RWPE2 (cell line): Measurements from ENCODE around the gene CFDP1.
"Not testable (repeated sequence)": the region's sequence is repeated elsewhere in the genome, so short reads cannot be mapped to it uniquely, and the experiment has no call there.

Experiments
- ATAC-seq: fragments of 200-7000 bp; cut with Tn5 transposase; 3 replicates; pipeline ENCODE4 v1.9.1; 2021; ENCODE audit warnings: low read depth
- DNase-seq: peaks from one replicate; pipeline ENCODE4 v3.0.0-alpha.2; 2020; ENCODE audit warnings: low spot score
- H3K27ac ChIP-seq: fragments of 450-650 bp; 2 replicates; pipeline ENCODE4 v1.5.1; 2017; ENCODE audit warnings: mild to moderate bottlenecking; ENCODE audit not compliant: poor library complexity, severe bottlenecking
- H3K27me3 ChIP-seq: fragments of 250-450 bp; sonication (Bioruptor Pico); 2 replicates; pipeline ENCODE4 v1.5.1; 2021; ENCODE audit warnings: mild to moderate bottlenecking, moderate library complexity; ENCODE audit not compliant: insufficient read depth, poor library complexity, severe bottlenecking
- H3K36me3 ChIP-seq: fragments of 250-450 bp; sonication (Bioruptor Pico); 2 replicates; pipeline ENCODE4 v1.5.1; 2020; ENCODE audit warnings: low read depth, mild to moderate bottlenecking, moderate library complexity
- H3K4me1 ChIP-seq: fragments of 250-450 bp; sonication (Bioruptor Pico); 2 replicates; pipeline ENCODE4 v1.5.1; 2021; ENCODE audit warnings: mild to moderate bottlenecking, moderate library complexity; ENCODE audit not compliant: insufficient read depth, poor library complexity, severe bottlenecking
- H3K4me3 ChIP-seq: fragments of 250-450 bp; sonication (Bioruptor Pico); 2 replicates; pipeline ENCODE4 v1.5.1; 2021; ENCODE audit warnings: mild to moderate bottlenecking, moderate library complexity; ENCODE audit not compliant: severe bottlenecking
- H3K9me3 ChIP-seq: fragments of 250-450 bp; sonication (Bioruptor Pico); 2 replicates; pipeline ENCODE4 v1.5.1; 2021; ENCODE audit warnings: mild to moderate bottlenecking, moderate library complexity; ENCODE audit not compliant: severe bottlenecking
- TF ChIP-seq, protein P1 (sequence below): fragments of 450-650 bp; IDR thresholded peaks from one replicate; pipeline ENCODE4 v1.5.1; 2017; ENCODE audit warnings: mild to moderate bottlenecking, moderate library complexity; ENCODE audit not compliant: poor library complexity, severe bottlenecking

The CFDP1 gene

GRCh38 chr16:75472908-75473877 lies 39.9 kb upstream of the CFDP1 start:
- DNase-seq (no peak), ATAC-seq (no peak)
- TF ChIP-seq, protein P1, sequence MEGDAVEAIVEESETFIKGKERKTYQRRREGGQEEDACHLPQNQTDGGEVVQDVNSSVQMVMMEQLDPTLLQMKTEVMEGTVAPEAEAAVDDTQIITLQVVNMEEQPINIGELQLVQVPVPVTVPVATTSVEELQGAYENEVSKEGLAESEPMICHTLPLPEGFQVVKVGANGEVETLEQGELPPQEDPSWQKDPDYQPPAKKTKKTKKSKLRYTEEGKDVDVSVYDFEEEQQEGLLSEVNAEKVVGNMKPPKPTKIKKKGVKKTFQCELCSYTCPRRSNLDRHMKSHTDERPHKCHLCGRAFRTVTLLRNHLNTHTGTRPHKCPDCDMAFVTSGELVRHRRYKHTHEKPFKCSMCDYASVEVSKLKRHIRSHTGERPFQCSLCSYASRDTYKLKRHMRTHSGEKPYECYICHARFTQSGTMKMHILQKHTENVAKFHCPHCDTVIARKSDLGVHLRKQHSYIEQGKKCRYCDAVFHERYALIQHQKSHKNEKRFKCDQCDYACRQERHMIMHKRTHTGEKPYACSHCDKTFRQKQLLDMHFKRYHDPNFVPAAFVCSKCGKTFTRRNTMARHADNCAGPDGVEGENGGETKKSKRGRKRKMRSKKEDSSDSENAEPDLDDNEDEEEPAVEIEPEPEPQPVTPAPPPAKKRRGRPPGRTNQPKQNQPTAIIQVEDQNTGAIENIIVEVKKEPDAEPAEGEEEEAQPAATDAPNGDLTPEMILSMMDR, result no peak
- Histone ChIP-seq H3K27me3 (no peaks in the 10 kb centered on the region), H3K27ac (no peak overlapping the region), H3K9me3 (no peaks in the 10 kb centered on the region), H3K4me3 (no peak overlapping the region), H3K36me3 (no peaks in the 10 kb centered on the region), H3K4me1 (peaks cover 21% of the 10 kb centered on the region)

DNA sequence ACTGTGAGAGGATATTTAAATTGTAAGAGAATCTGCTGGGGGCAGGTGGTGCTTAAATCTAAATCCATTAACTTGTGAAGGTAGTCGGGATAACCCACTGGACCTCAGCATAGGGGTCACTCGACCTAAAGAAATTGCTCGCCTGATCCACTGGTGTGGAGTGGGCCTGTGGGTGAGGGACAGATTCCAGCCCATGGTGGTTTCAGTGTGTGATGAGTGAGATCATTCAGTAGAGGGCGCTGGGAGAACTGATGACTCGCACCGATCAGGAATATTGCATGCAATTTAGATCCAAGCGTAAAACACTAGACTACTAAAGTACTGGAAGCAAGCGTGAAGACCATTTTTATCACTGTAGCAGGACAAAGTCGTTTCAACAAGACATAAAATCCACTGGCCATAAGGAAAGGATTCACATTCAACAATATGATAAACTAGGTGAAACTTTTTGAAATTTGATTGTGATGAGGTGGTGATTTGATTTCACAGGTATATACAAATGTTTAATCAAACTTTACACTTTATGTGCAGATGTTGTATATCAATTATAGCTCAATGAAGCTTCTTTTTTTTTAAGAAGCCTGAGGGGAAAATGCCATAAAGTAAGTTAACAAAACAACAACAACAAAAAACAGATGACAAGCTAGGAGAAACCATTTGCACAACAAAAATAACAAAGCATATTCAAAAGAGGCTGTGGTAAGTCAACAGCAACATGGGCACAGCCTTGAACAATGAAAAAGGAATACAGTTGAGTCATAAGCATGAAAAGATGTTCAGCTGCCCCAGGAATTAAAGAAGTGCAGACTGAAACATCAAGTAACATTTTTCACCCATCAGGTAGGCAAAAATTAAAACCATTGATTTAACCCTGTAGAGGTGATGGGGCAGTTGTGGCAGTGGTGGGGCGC lies 38.7 kb upstream of the CFDP1 start:
- Histone ChIP-seq H3K4me1 (peaks cover 8% of the 10 kb centered on the region), H3K36me3 (no peaks in the 10 kb centered on the region), H3K4me3 (no peak overlapping the region), H3K9me3 (no peaks in the 10 kb centered on the region), H3K27ac (no peak overlapping the region), H3K27me3 (no peaks in the 10 kb centered on the region)
- DNase-seq, result no peak
- TF ChIP-seq, protein P1, result peak; percentile 91
- peak; percentile 93 for ATAC-seq

- TF ChIP-seq, protein P1, result no peak
- Histone ChIP-seq H3K4me3 (no peak overlapping the region), H3K9me3 (no peaks in the 10 kb centered on the region), H3K36me3 (0 out of 2 replicates have a peak, but pooled peaks cover 1% of the 10 kb centered on the region), H3K27me3 (no peaks in the 10 kb centered on the region), H3K4me1 (peaks cover 6% of the 10 kb centered on the region), H3K27ac (no peak overlapping the region)
- no peak for DNase-seq
- no peak for ATAC-seq
These were observed 33.5 kb upstream of the CFDP1 start for GRCh38 chr16:75466760-75467159.

GRCh38 chr16:75464122-75464918 lies 31.0 kb upstream of the CFDP1 start, which contains the start of gene TMEM170A:
TMEM170A (minus strand) TSS chr16:75464689; CDS start chr16:75464600, 89 bp downstream.
- Histone ChIP-seq H3K4me1 (peaks cover 9% of the 10 kb centered on the region), H3K27me3 (no peaks in the 10 kb centered on the region), H3K36me3 (0 out of 2 replicates have a peak, but pooled peaks cover 5% of the 10 kb centered on the region), H3K27ac (peak within 1 kb of the TSS; percentile 57), H3K4me3 (peak within 1 kb of the TSS; percentile 95), H3K9me3 (no peaks in the 10 kb centered on the region)
- peak; percentile 90 for ATAC-seq
- TF ChIP-seq, protein P1, result peak; percentile 100
- peak; percentile 99 for DNase-seq

DNA sequence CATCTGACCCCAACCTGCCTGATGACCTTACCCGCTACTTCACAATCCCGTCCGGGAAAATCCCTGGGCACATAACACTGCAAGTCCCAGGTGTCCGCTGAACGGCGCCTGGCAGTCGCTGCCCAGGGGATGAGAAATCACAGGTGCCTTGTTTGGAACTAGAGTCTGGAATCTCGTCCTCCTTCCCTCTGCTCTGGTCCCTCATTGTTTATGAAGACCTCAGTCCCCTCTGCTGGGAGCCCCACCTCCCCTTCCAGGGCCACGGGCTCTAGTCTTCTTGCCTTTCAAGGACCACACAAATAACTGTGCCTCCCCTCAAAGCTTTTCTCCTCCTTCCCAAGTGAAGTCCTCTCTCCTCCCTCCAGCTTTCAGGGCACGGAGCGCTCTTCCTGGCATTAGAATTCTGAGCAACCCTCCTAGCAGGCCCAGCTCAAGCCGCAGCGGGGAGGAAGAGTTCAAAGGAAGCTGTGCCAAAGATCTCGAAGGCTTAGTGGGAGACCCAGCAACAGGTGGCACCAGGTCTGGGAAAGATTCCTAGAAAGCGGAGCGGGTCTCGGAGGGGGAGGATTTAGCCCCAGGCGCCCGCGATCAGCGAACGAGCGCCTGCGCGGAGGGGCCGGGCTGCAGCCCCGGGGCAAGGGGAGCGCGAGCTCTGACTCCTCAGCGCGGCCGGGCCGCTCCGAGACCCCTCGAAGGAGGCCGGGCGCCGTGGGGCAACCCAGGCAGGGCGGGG lies 30.3 kb upstream of the CFDP1 start:
- DNase-seq, H3K36me3 ChIP-seq, H3K9me3 ChIP-seq, H3K27me3 ChIP-seq, H3K4me1 ChIP-seq: not testable (repeated sequence)
- peak; percentile 35 for ATAC-seq
- H3K27ac ChIP-seq, result peak overlapping the region; percentile 57
- peak overlapping the region; percentile 95 for H3K4me3 ChIP-seq
